HG03097 (cell line): ENCODE results near the gene PRPSAP1.
A peak's percentile ranks its signal among the peaks of the same experiment; 100 is the strongest.

ENCODE experiments used
- ATAC-seq: cut with Tn5 transposase; IDR thresholded peaks from one replicate; pipeline ENCODE4 v1.9.1; 2021; ENCODE audit not compliant: unreplicated experiment, low FRiP score

The PRPSAP1 gene, protein sequence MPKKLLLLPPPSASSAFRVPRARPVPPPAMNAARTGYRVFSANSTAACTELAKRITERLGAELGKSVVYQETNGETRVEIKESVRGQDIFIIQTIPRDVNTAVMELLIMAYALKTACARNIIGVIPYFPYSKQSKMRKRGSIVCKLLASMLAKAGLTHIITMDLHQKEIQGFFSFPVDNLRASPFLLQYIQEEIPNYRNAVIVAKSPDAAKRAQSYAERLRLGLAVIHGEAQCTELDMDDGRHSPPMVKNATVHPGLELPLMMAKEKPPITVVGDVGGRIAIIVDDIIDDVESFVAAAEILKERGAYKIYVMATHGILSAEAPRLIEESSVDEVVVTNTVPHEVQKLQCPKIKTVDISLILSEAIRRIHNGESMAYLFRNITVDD

DNA sequence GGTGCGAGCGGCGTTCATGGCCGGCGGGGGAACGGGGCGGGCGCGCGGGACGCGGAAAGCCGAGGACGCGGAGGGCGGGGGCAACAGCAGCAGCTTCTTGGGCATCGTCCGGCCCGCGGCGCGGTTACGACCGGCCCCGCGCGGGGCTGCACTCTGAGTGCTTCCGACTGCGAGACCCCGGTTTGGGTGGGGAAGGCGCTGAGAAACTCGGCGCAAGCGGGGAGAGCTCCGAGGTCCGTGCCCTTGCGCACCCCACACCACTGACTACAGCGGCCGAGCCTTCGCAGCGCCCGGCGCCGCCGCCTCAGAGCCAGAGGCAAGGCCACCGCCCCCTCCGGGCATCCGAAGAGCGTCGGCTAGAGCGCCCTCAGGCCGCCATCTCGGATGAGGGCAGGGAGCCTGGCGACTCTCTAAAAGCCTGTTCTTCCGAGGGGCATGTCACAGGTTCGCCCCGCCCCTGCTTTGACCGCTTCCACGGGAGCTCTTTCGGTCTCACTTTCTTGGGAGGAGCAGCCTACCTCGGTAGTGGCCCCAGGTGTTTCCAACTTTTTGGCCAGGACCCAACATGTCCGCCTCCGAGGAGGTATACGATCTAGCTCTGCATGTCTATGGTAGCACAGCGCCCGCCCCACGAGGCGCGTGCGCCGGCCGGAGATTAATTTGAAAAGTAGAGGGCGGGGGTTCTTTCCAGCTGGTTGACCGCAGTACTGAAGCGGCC lies at the start of gene PRPSAP1:
Gene PRPSAP1, minus strand, starts transcription at position 318 of the 718 bp plus-strand sequence. Its CDS starts 213 bp downstream, at position 105.
- peak; percentile 89 for ATAC-seq

DNA sequence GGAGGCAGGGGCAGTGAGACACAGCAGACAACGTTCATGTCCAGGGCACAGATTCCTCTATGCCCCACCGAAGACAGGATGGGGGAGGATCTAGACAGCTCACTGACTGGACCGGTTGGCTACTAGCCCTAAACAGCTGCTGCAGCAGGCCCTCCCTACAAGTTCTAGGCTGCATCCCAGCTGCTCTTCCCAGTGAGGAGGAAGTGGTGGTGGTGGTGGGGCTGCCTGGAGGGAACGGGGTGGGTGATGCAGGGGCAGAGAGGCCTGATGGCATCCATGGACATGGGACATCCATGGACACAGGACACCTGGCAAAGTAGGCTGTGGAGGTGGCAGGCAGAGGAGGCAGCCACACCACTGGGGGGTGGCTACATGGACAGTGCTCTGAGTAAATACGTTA lies 49.0 kb upstream of the PRPSAP1 start:
- ATAC-seq = no peak

DNA sequence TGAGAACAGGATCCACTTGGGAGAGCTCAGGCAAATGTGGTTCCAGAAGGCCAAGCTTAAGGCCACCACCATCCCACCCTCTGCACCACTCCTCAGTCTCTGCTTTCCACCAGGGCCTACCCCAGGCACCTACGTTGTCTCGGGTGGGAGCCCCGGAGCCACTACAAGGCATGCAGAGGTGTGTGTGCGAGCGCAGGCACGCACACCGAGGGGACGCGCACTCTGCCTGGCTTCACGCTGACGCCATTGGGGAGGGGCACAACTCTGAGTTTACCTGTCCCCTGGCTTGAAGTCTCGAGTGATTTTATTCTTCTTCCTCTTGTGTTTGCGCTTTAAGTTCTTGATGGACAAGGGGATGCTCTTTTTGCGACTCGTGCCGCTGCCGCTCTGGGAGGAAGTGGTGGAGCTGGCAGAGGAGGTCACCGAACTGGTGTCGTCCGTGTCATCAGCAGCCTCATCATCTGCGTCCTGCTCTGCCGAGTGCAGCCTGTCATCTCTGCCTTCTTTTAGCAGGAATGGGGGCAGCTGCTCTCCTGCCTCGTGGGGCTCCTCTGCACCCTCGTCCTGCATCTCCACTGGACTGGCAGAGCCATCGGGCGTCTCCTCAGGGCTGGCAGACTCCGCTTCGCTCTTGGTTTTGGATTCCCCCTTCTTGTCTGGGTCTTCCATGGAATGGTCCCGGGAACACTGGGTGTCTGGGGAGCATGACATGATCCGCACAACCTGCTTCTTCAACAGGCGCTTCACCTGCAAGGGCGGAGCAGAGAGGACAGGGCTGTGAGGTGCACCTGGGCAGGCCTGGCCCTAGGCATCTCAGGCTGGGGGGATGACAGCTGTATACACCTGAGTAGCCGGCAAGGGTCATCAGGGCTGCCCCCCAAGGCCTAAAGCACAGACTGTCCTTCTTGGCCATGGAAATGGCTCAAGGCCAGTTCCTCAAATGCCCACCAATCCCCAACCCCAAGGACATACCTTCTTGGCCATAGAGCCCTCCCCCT lies 45.8 kb upstream of the PRPSAP1 start:
- no peak for ATAC-seq

DNA sequence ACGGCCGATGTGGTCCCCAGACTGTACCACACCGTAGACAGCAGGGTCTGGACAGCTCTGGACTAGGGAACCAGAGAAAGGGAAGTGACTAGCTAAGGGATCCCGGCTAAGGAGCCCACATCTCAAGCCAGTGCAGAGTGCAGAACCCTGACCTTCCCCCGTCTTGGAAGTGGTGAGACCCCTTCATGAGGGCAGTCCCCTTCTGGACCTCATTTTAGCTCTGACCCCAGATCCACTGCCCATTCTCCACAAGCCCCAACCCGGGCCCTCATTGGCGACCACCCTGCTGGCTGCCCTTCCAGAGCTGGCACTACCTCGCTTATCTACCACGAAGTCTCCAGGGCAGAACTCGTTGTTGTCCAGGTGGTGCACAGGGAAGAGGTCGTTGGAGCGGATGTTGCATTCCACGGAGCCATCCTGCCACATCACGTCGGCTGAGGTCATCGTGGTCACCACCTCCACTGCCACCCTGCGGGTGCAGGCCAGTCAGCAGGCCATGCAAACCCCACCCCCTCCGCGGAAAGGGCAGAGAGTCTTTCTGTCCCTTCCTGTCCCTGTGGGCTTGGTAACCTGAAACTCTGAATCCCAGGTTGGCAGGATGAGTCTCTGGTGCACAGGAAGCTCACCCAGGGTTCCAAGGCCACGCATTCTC lies 44.9 kb upstream of the PRPSAP1 start:
- ATAC-seq = no peak

DNA sequence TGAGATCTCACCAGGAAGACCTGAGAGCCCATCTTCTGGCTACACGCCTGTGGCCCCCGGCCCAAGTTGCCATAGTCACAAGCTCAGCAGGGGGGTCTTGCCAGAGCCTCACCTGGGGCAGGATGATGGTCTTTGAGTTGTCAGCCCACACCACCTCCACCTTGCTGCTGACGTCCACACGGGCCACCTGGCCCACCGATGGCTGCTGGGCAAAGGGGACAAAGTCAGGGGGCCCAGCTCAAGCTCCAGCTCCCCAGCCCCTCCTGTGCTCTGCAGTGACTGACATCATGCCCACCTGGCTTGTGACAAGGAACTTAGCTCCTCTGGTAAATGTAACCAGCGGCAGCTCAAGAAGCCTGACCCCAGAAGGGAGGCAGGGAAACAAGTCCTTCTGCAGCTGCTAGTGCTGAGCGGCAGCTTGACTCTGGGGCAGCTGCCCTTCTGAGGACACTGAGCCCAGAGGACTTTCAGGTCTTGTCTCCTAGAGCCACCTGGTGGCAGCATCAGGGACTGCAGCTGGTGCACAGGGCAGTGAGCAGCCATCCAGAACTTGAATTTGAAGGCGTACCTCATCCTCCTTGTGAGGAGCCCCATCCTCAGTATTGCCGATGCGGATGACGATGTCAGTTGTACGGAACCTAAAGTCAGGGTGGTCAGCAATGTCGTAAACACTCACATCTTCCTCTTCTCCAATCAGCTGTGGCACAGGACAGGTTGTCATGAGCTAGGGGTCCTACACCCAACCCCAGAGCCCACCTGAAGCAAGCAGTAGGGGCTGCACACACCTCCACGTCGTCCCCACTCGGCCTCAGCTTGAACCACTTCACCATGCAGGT lies 44.2 kb upstream of the PRPSAP1 start:
- no peak for ATAC-seq

DNA sequence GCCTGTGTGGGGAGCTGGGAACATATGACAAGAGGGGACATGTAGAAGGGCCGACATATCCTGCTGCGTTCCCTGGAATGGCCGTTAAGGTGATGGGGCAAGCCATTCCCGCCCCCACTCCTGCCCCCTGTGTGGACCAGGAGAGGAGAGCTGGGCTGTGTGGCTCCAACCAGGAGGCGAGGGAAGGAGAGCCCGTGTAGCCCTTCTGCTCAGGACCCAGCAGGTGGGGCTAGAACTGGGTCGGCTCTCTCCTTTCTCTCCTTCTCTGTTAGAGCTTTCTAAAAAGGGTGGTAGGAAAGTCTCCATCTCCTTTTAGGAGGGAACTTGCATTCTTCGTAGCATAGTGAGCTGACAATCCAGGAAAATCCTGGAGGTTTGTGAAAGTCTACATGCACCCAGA lies 43.5 kb upstream of the PRPSAP1 start:
- ATAC-seq = no peak

DNA sequence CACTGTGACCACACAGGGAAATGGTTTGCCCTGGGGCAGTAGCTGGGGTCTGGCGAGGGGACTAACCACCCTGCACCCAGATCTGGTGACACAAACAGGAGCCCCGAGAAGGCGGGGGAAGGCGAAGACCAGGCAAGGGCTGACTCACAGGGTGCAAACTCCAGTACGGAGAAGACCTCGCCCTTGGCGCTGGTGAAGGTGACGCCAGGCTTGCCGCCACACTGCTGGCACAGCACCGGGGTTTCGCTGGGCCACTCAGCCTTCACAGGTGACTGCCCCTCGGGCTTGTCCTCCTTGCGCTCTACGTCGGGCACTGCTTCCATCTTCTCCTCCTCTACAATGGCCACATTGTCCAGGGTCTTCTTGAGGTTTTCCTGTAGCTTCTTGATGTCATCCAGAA lies 42.3 kb upstream of the PRPSAP1 start:
- ATAC-seq = no peak

DNA sequence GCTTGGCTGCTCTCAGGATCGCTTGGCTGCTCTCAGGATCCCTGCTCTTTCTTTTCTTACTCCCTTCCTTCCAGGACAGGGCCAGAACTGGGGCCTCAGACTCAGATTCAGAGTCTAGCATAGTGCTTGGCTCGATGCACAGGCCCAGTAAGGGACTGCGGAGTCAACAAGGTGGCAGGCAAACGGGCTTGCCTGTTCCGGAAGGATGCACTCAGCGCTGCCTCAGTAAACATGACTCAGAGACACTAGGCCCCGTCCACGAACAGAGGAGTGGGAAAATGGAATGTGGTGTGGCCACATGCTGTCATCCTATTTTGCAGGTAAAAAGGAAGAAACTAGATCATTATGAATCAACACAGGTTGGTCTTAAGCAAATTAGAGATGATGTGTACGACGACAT lies 40.5 kb upstream of the PRPSAP1 start:
- ATAC-seq = no peak

DNA sequence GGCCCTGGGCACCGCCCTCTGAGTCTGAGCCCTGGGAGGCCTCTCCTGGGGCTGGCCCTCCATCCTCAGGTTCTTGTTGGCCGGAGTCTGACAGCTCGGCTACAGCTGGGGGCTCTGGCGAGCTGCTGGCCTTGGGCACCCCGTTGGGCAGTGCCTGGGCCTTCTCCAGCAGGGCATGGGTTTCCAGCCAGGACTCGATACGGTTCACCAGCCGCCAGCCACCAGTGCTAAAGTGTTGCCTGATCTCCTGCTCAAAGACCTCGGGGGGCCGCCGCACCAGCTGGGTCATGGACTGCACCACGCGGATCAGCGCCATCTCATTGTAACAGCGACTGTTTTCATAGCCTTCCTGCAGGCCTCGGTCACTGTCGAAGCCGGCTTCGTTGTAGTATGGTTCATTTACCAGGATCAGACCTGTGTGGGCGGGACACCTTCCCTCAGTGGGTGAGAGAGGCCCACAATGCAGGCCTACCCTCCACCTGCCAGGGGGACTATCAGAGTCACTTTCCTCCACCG lies 37.5 kb upstream of the PRPSAP1 start:
- ATAC-seq = no peak

DNA sequence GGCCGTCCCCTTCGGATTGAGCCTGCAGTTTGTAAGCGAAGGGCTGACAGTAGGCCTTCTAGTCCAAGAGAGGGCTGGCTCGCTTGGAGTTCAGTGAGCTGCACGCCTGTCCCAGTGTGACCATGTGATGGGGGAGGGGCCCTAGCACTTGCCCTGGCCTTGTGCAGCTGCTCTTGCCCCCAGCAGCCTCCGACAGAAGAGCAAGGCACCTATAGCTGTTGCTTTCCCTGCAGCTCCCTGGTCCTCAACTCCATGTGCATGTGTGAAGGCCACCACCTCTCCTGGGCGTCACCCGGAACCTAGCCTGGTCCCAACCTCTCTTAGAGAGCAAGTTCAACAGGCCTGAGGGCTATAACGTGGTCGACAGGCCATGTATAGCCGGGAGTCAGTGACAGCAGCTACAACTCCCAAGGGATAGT lies 36.3 kb upstream of the PRPSAP1 start:
- ATAC-seq = no peak

DNA sequence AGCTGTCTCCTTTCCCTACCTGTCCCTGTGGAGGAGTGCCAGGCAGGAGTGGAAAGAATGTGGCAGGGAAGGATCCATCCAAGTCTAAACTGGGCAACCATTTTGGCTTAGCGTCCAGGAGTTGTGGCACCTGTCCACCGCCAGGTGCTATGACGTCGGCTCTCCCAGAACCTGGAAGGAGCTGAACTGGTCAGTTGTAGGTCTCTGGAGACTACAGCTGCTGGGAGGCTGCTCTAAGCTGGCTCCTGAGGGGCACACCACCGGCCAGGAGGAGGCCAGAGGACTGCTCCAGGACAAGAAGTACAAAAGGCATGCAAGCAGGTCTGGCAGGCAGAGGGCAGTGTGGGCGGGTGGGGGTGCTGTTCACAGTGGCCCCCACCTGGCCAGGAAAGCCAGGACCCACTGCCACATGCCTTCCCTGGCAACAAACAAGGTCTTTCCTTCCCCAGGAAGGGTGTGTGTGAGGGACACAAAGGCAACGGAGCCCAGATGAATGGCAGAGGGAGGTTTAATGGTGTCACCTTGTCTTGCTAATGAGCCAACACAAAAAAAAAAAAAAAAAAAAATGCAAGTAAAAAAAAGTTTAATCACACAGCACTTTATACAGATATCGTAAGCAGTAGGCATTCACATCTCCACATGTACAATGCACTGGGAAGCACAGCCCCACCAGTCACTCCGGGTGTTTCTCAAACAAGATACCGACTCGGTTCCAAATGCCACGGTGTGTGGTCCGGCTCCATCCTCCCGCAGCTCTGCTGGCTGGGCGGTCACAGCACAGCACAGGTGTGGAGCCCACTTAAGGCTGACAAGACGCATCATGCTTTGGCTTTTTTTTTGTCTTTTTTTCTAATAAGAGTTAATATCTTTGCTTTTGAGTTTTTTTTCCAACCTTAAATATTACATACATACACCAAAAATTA lies 35.5 kb upstream of the PRPSAP1 start:
- no peak for ATAC-seq

DNA sequence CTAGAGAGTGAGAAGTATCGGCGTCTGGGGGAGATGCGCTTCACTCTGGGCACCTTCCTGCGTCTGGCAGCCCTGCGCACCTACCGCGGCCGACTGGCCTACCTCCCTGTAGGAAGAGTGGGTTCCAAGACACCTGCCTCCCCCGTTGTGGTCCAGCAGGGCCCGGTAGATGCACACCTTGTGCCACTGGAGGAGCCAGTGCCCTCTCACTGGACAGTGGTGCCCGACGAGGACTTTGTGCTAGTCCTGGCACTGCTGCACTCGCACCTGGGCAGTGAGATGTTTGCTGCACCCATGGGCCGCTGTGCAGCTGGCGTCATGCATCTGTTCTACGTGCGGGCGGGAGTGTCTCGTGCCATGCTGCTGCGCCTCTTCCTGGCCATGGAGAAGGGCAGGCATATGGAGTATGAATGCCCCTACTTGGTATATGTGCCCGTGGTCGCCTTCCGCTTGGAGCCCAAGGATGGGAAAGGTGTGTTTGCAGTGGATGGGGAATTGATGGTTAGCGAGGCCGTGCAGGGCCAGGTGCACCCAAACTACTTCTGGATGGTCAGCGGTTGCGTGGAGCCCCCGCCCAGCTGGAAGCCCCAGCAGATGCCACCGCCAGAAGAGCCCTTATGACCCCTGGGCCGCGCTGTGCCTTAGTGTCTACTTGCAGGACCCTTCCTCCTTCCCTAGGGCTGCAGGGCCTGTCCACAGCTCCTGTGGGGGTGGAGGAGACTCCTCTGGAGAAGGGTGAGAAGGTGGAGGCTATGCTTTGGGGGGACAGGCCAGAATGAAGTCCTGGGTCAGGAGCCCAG lies 33.5 kb upstream of the PRPSAP1 start:
- ATAC-seq = no peak

DNA sequence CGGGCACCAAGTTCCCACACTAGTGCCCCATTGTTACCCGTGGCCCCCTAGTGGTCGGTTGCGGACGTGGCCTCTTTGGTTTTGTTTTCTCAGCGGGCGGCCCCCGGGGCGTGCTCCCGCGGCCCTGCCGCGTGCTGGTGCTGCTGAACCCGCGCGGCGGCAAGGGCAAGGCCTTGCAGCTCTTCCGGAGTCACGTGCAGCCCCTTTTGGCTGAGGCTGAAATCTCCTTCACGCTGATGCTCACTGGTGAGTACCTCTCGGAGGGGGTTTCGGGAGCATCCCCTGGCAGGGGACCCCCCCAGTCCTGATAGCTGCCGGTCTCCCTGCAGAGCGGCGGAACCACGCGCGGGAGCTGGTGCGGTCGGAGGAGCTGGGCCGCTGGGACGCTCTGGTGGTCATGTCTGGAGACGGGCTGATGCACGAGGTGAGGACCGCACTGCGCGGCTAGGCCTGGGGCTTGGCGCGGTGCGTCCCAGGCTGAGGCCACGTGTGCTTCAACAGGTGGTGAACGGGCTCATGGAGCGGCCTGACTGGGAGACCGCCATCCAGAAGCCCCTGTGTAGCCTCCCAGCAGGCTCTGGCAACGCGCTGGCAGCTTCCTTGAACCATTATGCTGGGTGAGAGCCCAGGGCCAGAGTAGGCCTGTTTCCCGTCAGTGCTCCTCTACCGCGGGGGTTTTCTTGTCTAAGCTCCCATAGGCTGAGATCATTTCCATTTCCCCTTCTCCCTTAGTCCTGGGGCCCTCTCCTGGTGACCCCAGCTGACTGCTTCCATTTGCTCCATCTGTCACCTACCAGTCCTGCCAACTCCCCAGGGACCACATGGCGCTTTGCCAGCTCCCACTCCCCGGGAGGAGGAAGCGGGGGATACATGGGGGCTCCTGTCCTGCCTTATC lies 32.4 kb upstream of the PRPSAP1 start:
- ATAC-seq = no peak

DNA sequence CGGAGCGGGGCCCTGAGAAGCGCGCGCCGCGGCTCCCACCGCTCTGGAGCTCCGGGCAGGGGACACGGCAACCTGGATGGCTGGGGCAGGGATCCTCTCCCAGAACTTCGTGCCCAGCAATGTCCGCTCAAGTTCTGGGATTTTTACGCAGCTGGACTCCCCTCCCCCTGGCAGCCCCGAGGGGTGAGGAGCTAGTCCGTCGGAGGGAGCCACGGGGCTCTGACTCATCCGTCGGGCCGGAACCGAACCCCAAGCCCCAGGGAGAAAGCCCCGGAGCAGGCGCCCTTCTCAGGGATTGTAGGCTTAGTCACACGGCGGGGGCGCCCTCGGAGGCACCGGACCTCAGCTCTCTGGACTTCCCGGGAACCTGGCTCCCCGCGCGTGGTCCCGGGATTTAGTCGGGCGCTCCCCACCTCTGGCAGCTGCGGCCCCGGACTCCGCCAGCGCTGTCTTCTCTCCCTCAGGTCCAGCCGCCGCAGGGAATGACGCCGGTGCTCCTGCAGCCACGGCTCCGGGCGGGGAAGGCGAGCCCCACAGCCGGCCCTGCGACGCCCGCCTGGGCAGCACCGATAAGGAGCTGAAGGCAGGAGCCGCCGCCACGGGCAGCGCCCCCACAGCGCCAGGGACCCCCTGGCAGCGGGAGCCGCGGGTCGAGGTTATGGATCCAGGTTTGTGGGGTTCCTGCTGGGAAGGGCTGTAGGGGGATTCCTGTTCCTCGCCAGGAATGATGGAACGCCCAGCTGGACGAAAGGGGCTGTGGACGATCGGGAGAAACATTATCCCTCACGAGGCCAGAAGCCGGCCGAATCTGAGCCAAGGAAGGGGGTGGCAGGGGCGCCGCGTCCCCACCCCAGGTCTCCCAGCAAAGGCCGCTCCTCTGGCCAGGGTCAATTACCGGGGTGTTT lies 31.5 kb upstream of the PRPSAP1 start:
- no peak for ATAC-seq

DNA sequence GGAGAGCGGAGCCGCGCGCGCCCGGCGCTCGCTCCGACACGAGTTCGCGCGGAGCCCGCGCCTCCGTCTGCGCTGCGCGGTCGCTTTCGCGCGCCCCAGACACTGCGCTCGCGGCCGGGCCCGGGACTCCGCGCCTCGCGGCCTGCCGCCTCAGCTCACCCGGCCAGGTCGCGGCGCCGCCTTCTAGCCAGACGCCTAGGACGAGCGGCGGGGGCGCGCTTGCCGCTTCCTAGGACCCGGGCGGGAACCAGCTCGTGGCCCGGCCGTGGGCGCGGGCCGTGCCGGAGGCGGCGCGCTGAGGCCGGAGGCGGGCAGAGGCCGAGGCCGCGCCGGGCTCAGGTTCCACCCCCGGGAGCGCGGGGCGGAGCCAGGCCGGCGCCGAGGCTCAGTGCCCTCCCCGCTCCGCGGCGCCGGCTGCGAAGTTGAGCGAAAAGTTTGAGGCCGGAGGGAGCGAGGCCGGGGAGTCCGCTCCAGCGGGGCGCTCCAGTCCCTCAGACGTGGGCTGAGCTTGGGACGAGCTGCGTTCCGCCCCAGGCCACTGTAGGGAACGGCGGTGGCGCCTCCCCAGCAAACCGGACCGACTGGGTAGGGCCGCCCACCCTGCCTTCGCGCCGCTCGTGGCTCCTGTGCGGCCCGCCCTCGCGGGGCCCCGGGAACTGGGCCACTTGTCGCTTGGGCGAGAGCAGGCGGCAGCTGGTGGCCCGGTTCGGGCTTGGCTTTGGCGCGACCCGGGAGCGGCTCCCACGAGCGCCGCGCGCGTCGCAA lies 30.7 kb upstream of the PRPSAP1 start, which contains the start of gene SPHK1:
Gene SPHK1, plus strand, starts transcription at position 388 of the 765 bp plus-strand sequence. CDS start 1,036 bp downstream, outside the sequence.
- no peak for ATAC-seq
